GM19455 (cell line): ENCODE results near the gene CDK2AP2.
"Not testable (repeated sequence)": the region's sequence is repeated elsewhere in the genome, so short reads cannot be mapped to it uniquely, and the experiment has no call there.

Experiments
- ATAC-seq: cut with Tn5 transposase; IDR thresholded peaks from one replicate; pipeline ENCODE4 v1.9.1; 2021; ENCODE audit not compliant: unreplicated experiment

The CDK2AP2 gene

GRCh38 chr11:67491276-67492068 is 16.5 kb downstream of the CDK2AP2 start:
- ATAC-seq: no peak

GRCh38 chr11:67490727-67491065 is 17.3 kb downstream of the CDK2AP2 start:
- ATAC-seq: no peak

GRCh38 chr11:67489885-67490726 is 17.9 kb downstream of the CDK2AP2 start:
- no peak for ATAC-seq

GRCh38 chr11:67489203-67489884 is 18.6 kb downstream of the CDK2AP2 start:
- no peak for ATAC-seq

- ATAC-seq: peak; percentile 38
Measured at GRCh38 chr11:67486481-67487195, 21.3 kb downstream of the CDK2AP2 start.

- not testable (repeated sequence) for ATAC-seq
Measured at GRCh38 chr11:67485873-67486361, 22.0 kb downstream of the CDK2AP2 start.

GRCh38 chr11:67484847-67485311 is 23.1 kb downstream of the CDK2AP2 start:
- no peak for ATAC-seq

- ATAC-seq: no peak
Measured at GRCh38 chr11:67483831-67484665, 23.9 kb downstream of the CDK2AP2 start.

- ATAC-seq: peak; percentile 60
Measured at GRCh38 chr11:67482827-67483798, 24.8 kb downstream of the CDK2AP2 start, which contains the start of gene AIP. AIP (plus strand) TSS chr11:67483026; CDS start chr11:67483159, 133 bp downstream.

GRCh38 chr11:67482275-67482826 is 25.6 kb downstream of the CDK2AP2 start:
- no peak for ATAC-seq

GRCh38 chr11:67477344-67478050 is 30.5 kb downstream of the CDK2AP2 start:
- ATAC-seq: not testable (repeated sequence)

- ATAC-seq: not testable (repeated sequence)
Measured at GRCh38 chr11:67476692-67477091, 31.3 kb downstream of the CDK2AP2 start.

- ATAC-seq: no peak
Measured at GRCh38 chr11:67472882-67473281, 35.1 kb downstream of the CDK2AP2 start.

GRCh38 chr11:67470337-67471002 is 37.5 kb downstream of the CDK2AP2 start:
- ATAC-seq: no peak

- no peak for ATAC-seq
Measured at GRCh38 chr11:67469508-67469811, 38.5 kb downstream of the CDK2AP2 start.

GRCh38 chr11:67468759-67469507 is 39.0 kb downstream of the CDK2AP2 start, which contains the start of gene TMEM134:
TMEM134 (minus strand) TSS chr11:67469251; CDS start chr11:67469192, 59 bp downstream.
- ATAC-seq: peak; percentile 65
